Cardiac fibroblast (primary cell): Measurements from ENCODE around the gene IRAK1.

Experiments used
- DNase-seq, 2 donors: peaks; one replicate each; pipeline versions ENCODE4 v3.0.0 to v3.0.0-alpha.2; 2010; ENCODE audit warnings: low read depth in 2 of 2
- H3K4me3 ChIP-seq, 2 donors: replicated peaks in 1 of 2; 1 replicate in 1 of 2; 2 replicates in 1 of 2; pipeline ENCODE4 v1.5.1; 2011; ENCODE audit warnings: low read depth in 2 of 2, low read length in 2 of 2, mild to moderate bottlenecking in 2 of 2, moderate library complexity in 1 of 2
- TF ChIP-seq, protein P1 (sequence below): IDR thresholded peaks from one replicate; pipeline ENCODE4 v1.5.1; 2011; ENCODE audit warnings: low read depth, mild to moderate bottlenecking, low read length, inconsistent platforms

The IRAK1 gene

DNA sequence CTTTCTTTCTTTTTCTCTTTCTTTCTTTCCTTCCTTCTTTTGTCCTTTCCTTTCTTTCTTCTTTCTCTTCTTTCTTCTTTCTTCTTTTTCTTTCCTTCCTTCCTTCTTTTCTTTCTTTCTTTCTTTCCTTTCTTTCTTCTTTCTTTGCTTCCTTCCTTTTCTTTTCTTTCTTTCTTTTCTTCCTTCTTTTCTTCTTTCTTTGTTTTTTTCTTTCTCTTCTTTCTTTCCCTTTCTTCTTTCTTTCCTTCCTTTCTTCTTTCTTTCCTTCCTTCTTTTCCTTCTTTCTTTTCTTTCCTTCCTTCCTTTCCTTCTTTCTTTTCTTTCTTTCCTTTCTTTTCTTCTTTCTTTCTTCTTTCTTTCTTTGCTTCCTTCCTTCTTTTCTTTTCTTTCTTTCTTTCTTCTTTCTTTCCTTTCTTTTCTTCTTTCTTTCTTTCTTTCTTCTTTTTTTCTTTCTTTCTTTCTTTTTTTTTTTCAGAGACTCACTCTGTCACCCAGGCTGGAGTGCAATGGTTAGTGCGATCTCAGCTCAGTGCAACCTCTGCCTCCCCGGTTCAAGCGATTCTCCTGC is 28.6 kb downstream of the IRAK1 start:
- DNase-seq = no peak
- TF ChIP-seq, protein P1, sequence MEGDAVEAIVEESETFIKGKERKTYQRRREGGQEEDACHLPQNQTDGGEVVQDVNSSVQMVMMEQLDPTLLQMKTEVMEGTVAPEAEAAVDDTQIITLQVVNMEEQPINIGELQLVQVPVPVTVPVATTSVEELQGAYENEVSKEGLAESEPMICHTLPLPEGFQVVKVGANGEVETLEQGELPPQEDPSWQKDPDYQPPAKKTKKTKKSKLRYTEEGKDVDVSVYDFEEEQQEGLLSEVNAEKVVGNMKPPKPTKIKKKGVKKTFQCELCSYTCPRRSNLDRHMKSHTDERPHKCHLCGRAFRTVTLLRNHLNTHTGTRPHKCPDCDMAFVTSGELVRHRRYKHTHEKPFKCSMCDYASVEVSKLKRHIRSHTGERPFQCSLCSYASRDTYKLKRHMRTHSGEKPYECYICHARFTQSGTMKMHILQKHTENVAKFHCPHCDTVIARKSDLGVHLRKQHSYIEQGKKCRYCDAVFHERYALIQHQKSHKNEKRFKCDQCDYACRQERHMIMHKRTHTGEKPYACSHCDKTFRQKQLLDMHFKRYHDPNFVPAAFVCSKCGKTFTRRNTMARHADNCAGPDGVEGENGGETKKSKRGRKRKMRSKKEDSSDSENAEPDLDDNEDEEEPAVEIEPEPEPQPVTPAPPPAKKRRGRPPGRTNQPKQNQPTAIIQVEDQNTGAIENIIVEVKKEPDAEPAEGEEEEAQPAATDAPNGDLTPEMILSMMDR = no peak
- no peak overlapping the region for H3K4me3 ChIP-seq

DNA sequence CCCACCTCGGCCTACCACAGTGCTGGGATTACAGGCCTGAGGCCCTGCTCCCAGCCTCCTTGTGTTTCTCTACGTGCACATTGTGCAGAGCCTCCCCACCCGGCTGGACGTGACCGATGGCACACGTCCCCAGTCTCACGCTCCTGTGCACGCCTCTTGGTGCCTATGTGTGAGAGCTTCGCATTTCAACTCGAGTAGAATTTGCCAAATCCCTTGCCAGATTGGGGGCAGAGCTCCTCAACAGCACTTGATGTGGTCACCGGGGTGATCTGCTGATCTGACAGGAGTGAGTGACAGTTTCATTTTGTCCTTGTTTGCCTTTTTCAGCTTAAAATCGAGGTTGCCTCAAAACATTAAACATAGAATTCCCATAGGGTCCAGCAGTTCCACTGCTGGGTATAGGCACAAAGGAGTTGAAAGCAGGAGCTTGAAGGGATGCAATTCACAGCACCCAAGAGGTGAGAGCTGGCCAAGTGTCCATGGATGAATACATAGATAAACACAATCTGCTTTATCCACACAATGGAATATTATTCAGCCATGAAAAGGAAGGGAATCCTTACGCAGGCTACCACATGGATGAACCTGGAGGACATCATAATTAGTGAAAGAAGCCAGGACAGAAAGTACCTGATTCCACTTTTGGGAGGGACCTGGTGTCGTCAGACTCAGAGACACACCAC is 29.6 kb downstream of the IRAK1 start:
- DNase-seq = no peak
- TF ChIP-seq, protein P1 = no peak
- no peak overlapping the region for H3K4me3 ChIP-seq

DNA sequence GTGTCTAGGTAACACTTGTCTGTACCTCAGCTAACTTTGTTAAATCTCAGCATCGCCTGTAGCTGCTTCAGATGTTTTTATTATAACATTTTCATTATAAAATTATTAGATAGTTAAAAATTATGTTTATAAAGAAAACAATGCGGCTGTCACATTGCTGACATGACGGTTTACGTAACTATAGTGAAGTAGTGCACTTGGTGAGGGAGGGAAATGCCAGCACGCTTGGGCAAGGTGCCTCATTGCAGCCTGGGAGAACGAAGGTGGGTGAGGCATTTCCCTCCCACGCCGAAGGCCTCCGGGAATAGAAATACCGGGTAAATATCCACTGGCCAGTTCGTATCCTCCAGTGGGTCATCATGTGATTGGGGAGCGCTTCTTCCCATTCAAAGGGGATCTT is 31.2 kb downstream of the IRAK1 start:
- DNase-seq = no peak
- H3K4me3 ChIP-seq = no peak overlapping the region
- TF ChIP-seq, protein P1 = no peak

DNA sequence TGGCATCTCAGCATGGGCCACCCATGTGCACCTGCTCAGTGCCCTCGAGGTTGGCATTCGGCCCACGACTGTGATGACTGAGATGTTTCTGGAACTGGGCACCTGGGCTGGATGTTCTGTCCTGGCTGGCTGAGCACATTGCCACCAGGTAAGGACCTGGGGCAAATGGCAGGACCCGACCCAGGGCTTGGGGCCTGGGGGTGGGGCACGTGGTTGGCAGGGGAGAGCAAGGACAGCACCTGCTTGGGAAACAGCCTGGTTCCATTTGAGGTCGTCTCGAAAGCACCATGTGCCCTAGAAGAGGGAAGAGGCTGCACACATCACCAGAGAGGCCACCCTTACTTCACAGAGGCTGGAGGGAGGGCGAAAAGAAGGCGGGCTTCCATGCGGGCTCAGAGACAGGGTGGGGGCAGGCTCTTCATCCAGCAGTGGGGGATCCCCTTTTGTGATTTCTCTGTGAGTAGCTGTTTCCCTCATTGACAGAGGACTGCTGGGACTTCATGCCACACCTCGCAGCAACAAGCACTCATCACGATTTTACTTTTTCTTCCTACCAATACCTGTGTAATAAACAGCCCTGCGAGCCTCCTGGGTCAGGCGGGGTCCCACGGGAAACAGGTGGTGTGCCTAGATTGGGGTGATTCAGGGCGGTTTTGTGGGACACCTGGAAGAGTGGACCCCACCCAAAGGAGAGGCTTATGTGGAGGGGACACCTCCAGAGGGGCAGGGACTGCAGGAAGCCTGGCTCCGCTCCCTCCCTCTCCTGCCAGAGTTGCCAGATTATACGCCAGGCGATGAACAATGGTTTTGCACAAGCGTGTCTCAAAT is 35.1 kb downstream of the IRAK1 start:
- no peak overlapping the region for H3K4me3 ChIP-seq
- no peak for DNase-seq
- TF ChIP-seq, protein P1 = no peak

DNA sequence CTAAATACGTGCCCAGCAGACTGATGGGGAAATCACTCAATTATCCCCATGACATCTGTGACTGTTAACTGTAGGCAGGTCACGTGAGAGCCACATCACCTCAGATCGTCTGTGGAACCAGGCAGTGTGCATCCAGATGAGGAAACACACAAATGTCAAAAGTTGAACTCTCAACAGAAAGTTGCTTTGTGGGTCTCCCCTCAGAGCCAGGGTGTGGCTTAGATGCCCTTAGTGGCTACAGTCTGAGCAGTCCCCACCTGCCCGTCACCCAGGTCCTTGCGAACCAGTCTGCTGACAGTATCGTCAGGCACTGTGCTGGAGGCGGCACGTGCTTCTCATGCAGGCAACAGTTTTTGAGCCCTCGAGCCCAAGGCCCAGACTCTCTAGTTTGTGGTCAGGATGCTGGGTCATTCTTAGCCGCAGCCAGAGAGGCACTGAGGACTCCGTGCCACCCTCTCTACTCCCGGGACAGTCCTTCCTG is 36.3 kb downstream of the IRAK1 start:
- DNase-seq = no peak
- H3K4me3 ChIP-seq = no peak overlapping the region
- TF ChIP-seq, protein P1 = no peak

DNA sequence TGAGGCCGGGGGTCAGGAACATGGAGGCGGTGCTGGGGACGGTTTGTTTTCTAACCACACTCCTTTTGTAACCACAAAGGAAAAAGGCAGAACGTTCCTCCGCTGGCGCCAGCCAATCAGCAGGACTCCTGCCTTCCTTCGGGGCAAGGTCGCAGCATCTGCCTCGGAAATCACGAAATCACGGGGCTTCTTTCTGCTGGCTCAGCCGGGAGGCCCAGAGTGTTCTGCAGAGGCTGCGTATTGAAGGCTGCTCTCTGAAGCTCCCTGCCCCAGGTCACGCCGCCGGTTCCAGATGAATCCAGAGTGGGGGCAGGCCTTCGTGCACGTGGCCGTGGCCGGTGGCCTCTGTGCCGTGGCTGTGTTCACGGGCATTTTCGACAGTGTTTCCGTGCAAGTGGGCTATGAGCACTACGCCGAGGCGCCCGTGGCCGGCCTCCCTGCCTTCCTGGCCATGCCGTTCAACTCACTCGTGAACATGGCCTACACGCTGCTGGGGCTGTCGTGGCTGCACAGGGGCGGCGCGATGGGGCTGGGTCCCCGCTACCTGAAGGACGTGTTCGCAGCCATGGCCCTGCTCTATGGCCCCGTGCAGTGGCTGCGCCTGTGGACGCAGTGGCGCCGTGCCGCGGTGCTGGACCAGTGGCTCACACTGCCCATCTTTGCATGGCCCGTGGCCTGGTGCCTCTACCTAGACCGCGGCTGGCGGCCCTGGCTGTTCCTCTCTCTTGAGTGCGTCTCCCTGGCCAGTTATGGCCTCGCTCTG is 37.8 kb downstream of the IRAK1 start:
- TF ChIP-seq, protein P1 = no peak
- no peak overlapping the region for H3K4me3 ChIP-seq
- DNase-seq = no peak
